NCI-H2107 (cell line): ENCODE results near the gene RBM23.
"Not testable (repeated sequence)": the region's sequence is repeated elsewhere in the genome, so short reads cannot be mapped to it uniquely, and the experiment has no call there.

Experiments used
- DNase-seq: peaks from one replicate; lab custom pipeline; 2025; lab: John Stamatoyannopoulos, UW

The RBM23 gene

DNA sequence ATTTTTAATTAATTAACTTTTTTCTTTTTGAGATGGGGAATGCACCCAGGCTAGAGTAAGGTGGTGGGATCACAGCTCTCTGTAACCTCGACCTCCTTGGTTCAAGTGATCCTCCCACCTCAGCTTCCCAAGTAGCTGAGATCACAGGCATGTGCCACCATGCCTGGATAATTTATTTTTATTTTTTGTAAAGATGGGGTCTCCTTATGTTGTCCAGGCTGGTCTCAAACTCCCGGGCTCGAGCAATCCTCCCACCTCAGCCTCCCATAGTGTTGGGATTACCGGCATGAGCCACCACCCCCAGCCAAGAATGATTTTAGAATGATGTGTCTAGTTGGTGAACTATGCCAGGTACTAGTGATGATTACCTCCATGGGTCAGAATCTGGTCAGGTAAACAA is 54.0 kb downstream of the RBM23 start:
- DNase-seq = no peak

DNA sequence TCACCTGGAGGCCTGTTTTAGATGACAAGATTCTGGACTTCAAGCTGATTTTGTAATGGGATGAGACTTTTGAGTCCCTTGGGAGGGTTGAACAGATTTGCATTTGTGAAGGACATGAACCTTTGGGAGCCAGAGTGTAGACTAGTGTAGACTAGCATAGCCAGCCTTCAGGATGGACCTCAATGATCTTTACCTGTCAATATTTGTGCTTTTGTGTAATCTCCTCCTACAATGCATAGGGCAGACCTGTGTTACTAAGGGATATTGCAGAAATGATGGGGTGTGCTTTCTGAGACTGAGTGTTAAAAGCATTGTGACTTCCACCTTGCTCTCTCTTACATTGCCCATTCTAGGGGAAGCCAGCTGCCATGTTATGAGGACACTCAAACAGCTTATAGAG is 57.3 kb downstream of the RBM23 start:
- no peak for DNase-seq

DNA sequence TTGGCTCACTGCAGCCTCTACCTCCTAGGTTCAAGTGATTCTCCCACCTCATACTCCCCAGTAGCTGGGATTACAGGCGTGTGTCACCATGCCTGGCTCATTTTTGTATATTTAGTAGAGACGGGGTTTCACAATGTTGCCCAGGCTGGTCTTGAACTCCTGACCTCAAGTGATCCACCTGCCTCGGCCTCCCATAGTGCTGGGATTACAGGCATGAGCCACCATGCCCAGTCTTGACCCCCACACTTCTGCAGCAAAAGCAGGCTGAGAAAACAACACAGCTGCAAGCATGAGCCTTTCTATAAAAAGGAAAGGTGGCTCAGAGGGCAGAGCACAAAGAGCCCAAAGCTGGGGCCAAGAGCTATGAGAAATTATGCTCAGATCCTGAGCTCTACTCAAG is 58.6 kb downstream of the RBM23 start:
- DNase-seq = not testable (repeated sequence)

DNA sequence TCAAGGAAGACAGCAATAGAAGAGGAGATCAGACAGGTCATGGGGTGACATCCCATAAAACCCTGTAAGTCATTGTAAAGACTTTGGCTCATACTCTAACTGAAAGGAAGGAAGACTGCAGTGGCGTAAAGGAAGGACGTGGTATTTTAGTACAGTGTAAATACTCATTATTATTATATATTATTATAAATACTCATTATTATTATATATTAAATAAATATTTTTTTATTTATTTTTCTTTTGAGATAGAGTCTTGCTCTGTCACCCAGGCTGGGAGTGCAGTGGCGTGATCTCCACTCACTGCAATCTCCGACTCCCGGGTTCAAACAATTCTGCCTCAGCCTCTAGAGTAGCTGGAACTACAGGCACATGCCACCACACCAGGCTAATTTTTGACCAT is 62.5 kb downstream of the RBM23 start:
- DNase-seq = no peak

DNA sequence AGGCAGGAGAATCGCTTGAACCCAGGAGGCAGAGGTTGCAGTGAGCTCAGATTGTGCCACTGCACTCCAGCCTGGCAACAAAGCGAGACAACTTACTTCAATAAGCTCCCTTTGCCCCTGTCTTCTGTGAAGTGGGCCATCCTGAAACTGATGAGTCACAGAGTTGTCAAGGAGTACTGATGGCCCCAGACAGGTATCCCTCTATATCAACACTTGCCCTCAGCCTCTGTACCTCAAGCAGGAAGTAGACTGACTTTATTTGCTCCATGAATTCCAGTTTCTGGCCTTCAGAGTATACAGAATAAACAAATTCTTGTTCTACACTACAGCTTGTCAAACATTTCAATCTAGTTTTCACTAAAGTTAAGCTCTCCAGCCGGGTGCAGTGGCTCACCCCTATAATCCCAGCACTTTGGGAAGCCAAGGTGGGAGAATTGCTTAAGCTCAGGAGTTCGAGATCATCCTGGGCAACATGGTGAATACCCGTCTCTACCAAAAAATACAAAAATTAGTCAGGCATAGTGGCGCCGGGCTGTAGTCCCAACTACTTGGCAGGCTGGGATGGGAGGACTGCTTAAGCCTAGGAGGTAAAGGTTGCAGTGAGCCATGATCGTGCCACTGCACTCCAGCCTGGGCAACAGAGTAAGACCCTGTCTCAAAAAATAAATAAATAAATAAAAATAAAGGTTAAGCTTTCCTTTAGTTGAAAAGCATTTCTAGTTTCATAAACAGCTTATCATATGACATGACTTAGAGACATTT is 63.8 kb downstream of the RBM23 start:
- no peak for DNase-seq

DNA sequence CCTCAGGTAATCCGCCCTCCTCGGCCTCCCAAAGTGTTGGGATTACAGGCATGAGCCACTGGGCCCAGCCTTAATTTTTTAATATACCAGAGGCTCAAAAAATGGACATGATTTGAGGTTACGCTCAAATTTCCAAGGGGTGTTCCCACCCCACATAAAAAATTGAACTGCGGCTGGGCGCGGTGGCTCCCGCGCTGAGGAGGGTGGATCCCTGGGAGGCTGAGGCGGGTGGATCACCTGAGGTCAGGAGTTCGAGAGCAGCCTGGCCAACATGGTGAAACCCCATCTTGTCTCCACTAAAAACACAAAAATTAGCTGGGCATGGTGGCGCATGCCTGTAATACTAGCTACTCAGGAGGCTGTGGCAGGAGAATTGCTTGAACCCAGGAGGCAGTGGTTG is 64.7 kb downstream of the RBM23 start:
- not testable (repeated sequence) for DNase-seq

DNA sequence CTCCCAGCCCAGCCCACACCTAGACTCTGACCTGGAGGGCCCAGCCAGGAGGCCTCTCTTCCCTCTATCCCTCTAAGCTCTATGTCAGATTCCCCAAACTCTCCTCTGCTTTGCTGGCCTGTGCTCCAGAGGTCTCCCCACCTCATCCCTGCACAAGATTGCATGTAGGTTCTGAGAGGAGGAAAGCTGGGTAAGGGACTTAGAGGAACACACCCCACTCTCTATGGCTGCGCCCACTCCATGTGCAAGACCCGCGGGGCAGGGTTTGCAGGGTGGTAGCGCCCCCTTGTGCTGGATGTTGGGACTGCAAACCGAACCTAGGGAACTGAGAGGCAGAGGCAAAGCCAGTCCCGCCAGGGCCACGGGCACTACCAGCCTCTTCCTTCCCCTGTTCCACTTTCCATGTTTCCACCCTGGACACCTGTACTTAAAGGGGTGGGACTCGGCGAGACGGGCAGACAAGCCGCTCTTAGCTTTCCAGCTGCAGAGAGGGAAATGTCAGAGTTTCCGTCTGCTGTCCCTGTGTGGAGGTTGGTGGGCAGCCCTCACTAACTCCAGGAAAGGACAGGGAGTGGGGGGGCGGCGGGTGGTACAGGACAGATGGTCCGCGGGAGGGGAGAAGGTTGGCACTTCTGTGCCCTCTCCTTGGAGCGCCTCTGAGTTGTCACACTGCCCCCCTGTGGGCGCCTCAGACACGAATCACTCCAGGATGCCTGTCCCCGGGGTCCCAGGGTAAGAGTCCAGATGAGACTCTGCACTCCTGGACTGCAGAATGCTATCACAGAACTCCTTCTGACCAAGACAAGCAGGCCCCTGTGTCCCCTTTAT is 65.8 kb downstream of the RBM23 start:
- peak; percentile 84 for DNase-seq

DNA sequence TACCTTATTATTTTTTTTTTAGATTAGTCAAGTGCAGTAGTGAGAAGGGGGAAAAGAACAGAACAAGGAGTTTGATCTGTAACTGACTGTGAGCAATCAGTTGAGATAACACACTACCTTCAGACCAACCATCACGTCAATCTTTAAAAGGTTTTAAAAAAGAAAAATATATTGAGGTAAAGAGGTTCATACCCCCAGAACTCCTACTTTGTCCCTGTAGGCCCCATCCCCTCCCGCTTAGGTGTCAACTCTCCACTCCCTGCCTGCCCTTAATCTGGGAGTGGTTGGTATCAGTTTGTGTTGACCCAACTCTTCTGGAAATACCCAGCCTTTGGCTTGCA is 66.4 kb downstream of the RBM23 start:
- no peak for DNase-seq

DNA sequence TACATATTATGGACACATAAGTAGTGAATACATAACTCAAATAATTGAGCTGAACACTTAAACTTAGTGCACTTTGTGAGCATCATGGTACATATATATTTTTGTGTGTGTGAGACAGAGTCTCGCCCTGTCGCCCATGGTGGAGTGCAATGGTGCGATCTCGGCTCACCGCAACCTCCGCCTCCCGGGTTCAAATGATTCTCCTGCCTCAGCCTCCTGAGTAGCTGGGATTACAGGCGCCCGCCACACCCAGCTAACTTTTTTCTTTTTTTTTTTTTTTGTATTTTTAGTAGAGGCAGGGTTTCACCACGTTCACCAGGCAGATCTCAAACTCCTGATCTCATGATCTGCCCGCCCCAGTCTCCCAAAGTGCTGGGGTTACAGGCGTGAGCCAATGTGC is 66.8 kb downstream of the RBM23 start:
- DNase-seq = not testable (repeated sequence)

DNA sequence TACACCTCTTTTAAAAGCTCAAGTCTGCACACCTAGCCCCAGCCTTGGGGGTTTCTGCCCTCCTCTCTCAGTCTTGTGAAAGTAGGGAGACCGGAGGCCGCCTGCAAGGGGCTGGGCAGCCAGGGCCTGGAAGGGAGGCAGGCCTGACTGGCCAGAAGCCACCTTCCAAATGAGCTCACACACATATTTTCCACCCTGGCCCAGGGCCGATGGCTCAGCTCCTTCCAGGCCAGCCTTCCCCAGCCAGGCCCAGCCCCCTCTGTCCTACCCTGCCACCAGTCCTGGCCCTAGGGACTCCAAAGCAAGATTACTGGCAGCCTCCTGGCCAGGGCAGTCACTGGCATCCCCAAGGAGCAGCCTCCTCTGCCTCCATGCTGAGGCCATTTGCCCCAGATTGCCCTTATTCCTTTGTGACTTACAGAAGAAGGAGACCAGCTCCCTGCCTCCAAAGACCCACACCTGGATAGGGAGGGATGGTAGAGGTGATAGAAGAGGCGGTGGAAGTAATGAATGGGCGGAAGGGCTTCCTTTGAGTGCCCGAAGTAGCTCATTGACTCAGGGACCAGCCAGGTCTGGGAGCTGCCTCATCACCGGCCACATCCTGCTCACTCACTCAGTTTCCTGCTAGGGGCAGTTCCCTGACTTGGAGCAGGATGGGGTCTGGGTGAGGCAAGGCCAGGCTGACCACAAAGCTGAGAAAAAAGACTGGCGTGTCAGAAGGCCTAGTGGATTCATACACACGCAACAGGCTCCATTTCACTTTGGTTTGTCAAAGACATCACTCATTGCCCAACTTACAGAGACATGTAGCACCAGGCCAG is 67.8 kb downstream of the RBM23 start:
- no peak for DNase-seq

DNA sequence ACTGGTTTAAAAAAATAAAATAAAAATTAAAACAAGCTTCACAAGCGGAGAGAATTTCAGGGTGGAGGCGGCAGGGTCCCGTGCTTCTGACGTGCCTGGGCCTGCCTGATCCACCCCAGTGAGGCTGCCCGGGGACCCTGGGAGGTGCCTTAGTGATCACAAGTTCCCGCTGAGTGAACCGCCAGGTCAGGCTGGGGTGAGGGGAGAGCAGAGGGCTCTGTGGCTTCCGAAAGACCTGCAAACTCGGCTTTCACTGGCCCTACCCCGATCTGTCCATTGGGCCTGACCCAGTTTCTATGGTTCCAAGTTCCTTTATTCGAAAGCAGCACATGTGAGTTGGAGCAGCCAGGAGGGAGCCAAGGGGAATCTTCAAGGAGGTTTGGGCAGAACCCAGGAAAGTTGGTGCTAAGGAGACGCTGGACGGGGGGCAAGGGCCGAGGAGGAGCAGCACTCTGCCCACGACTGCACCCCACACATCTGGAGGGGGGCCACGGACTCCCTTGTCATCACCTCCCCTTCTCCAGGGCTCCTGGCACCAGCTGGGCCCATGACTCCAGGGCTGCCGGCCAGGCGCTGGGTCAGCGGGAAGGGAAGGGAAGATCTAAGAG is 69.6 kb downstream of the RBM23 start:
- no peak for DNase-seq

DNA sequence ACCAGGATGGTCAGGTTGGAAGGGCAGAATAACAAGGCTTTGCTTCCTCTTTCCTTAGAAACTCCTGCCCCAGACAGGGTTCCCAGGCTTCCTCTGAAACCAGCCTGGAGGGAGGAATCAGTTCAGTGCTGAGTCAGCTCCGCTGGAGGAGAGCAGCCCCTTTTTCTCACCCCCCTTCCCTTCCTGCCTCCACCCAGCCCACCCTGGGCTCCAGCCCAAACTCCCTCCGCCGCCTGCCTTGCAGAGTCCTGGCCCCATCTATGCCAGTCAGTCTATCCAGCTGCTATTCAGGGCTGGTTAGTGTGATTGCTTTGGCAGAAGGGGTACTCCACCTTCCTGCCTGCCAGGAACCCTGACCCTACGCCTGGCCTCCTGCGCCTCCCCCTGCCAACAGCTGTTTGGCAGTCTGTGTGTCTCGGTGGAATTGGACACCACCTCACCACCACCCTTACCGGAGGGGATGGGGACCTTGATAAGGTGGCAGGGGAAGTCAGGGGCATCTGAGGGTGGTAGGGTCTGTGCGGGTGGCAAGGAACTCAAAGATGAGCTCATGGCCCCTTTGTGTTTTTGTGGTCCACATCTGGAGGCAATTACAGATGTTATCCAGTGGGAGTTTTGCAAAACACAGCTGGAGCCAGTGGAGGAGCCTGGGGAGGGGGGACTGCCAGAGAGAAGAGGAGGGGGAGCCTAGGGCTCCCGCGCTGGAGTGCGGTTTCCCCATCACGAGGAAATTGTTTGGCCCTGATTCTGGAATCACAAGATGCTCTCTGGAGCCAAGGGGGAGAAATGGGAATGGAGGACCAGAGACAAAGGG is 70.4 kb downstream of the RBM23 start:
- no peak for DNase-seq

DNA sequence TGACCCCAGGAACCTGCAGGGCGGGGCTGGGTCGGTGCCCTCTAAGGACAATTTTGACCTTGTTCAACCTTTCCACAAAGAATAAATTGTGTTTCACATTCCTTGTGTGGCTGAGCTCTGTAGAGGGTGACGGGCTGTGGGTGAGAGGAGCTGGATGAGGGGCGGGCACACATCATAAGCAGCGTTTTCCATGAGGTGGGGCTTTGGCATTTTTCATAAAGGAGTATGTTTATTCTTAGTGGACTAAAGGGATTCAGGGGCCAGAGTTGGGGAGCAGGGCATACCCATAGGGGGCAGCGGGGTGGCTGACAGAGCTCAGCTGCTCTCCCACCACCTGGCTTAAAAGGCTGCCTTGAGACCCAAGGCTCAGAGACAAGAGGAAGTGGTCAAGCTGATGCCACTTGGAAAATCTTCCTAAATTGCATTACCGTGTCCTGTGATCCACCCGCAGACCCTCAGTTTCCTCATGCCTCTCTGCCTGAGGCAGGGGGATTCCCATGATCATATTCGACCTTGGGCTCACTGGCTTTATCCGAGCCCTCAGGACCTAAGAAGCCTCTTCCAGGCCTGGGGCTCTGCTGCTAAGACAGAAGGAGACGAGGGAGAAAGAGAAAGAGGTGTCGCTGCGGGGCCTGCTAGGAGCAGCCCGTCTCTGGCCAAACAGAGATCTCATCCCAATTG is 71.1 kb downstream of the RBM23 start:
- no peak for DNase-seq

DNA sequence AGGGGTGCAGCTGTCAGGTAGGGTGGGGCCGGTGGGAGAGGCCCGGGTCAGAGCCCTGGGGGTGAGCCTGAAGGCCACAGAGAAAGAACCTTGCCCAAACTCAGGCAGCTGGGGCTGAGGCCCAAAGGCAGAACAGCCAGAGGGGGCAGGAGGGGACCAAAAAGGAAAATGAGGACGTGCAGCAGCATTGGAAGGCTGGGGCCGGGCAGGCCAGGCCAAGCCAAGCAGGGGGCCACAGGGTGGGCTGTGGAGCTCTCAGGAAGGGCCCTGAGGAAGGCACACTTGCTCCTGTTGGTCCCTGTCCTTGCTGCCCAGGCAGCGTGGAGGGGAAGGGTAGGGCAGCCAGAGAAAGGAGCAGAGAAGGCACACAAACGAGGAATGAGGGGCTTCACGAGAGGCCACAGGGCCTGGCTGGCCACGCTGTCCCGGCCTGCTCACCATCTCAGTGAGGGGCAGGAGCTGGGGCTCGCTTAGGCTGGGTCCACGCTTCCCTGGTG is 72.1 kb downstream of the RBM23 start:
- DNase-seq = no peak

DNA sequence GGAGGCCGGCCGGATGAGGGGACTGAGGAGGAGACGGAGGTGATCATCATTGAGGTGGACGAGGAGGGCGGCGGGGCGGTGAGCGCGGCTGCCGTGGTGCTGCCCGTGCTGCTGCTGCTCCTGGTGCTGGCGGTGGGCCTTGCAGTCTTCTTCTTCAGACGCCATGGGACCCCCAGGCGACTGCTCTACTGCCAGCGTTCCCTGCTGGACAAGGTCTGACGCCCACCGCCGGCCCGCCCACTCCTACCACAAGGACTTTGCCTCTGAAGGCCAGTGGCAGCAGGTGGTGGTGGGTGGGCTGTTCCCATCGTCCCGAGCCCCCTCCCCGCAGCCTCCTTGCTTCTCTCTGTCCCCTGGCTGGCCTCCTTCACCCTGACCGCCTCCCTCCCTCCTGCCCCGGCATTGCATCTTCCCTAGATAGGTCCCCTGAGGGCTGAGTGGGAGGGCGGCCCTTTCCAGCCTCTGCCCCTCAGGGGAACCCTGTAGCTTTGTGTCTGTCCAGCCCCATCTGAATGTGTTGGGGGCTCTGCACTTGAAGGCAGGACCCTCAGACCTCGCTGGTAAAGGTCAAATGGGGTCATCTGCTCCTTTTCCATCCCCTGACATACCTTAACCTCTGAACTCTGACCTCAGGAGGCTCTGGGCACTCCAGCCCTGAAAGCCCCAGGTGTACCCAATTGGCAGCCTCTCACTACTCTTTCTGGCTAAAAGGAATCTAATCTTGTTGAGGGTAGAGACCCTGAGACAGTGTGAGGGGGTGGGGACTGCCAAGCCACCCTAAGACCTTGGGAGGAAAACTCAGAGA is 72.9 kb downstream of the RBM23 start:
- DNase-seq = no peak

DNA sequence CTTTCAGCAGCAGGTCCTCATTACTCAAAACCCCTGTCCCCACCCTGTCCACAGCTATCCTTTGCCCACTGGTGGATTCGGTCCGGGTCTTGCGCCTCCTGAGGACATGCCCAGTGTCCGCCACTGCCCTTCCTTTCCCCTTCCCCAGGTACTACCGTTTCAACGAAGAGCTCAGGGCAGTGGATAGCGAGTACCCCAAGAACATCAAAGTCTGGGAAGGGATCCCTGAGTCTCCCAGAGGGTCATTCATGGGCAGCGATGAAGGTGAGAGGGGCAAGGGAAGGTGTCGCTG is 73.9 kb downstream of the RBM23 start:
- no peak for DNase-seq

DNA sequence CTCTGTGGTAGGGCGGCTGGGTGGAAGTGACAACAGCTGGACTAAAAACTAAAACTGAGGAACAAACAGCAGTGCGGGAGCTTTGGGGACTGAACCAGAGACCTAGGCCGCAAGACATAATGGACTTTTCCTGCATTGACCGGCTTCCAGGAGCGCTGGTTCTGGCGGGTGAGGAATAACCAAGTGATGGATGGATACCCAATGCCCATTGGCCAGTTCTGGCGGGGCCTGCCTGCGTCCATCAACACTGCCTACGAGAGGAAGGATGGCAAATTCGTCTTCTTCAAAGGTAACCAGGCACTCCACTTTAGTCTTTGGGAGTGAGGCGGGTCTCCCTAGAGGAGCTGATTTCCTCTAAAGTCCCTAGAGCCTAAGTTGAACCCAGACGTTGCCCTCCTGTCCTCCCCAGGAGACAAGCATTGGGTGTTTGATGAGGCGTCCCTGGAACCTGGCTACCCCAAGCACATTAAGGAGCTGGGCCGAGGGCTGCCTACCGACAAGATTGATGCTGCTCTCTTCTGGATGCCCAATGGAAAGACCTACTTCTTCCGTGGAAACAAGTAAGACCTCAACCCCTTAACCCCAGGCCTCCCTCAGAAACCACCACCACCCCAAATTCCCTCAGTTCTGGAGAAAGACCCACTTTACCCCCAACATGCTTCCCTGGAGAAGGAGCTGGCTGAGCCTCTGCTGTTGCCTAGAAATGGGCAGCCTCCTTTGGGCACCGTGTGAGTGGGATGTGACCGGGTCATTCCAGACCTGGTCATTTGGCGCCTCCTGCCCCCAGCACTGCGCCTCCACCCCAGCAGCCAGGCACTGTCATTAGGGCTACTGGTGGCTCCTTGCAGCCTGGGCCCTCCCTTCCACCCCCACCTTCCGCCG is 74.5 kb downstream of the RBM23 start:
- DNase-seq = no peak
